Esophagus squamous epithelium (tissue), 5 donors: ENCODE data around the gene UBE2V1. TPM values are rescaled to one million over a fixed set of nuclear protein-coding genes. Genes with fewer than 3 reads are reported as not detected.

Experiments
- DNase-seq: peaks from one replicate; lab custom pipeline; 2025; lab: John Stamatoyannopoulos, UW
- H3K27ac ChIP-seq, 4 donors: fragments of 200-600 bp; sonication (generic); one replicate each; pipeline ENCODE4 v1.5.1; 2016 to 2019; ENCODE audit warnings: mild to moderate bottlenecking in 1 of 4
- H3K27me3 ChIP-seq, 4 donors: fragments of 200-600 bp; sonication (generic); 1 replicate in 3 of 4; 2 replicates in 1 of 4; pipeline versions ENCODE4 v1.5.1 to v1.6.0; 2017 to 2021; ENCODE audit warnings: antibody characterized with exemption in 1 of 4
- H3K36me3 ChIP-seq, 3 donors: fragments of 200-600 bp; sonication (generic); one replicate each; pipeline ENCODE4 v1.5.1; 2016 to 2019
- H3K4me1 ChIP-seq, 3 donors: fragments of 200-600 bp; sonication (generic); one replicate each; pipeline ENCODE4 v1.5.1; 2017 to 2019
- H3K4me3 ChIP-seq, 4 donors: fragments of 200-600 bp; sonication (generic); 1 replicate in 3 of 4; 2 replicates in 1 of 4; pipeline ENCODE4 v1.5.1; 2016 to 2019; ENCODE audit warnings: mild to moderate bottlenecking in 2 of 4, moderate library complexity in 1 of 4
- H3K9me3 ChIP-seq, 3 donors: fragments of 200-600 bp; sonication (generic); one replicate each; pipeline ENCODE4 v1.5.1; 2016 to 2019
- CTCF ChIP-seq, 6 experiments: fragments of 450-650 bp in 4 of 6; fragments of 200-600 bp in 2 of 6; sonication (generic) in 2 of 6; IDR thresholded peaks; one replicate each; pipeline ENCODE4 v1.5.1; 2016 to 2019; ENCODE audit warnings: antibody characterized with exemption in 6 of 6, mild to moderate bottlenecking in 4 of 6, moderate library complexity in 4 of 6
- POLR2A ChIP-seq, 4 donors: fragments of 450-650 bp; IDR thresholded peaks; one replicate each; pipeline ENCODE4 v1.6.1; 2017; ENCODE audit warnings: antibody characterized with exemption in 4 of 4, mild to moderate bottlenecking in 4 of 4, moderate library complexity in 3 of 4
- WGBS, 2 donors: methylation state at CpG; one replicate each; pipeline ENCODE4 v1.1.5; 2018; 5-methylcytosine and 5-hydroxymethylcytosine counted together
- intact Hi-C: fragments of 100-400 bp; cut with DNase I; formaldehyde crosslinking; loops from one replicate; pipeline ENCODE4 v1.15.0; 2022
- total RNA-seq, 4 donors: library from RNA; depleted of rRNA; stranded (reverse); fragments of >200 nt; gene quantifications; one replicate each; pipeline ENCODE4 v1.1.0, GENCODE V29; 2016
- donor health status: DM: yes; HTN: yes; CAD: no.

The UBE2V1 gene
- total RNA-seq, 4 donors from 2014 or later: 44.4 to 80.7 (median 63.4) TPM

- TF ChIP-seq CTCF (IDR thresholded peaks at IDR 0.05) (no peak), POLR2A (IDR thresholded peaks at IDR 0.05) (no peak)
- intact Hi-C loops: no loop called here
- Histone ChIP-seq H3K36me3 (no peaks in the 10 kb centered on the region), H3K4me3 (no peak overlapping the region), H3K27ac (no peak overlapping the region), H3K9me3 (no peaks in the 10 kb centered on the region), H3K4me1 (peaks cover 11 to 31% (median 24%) of the 10 kb centered on the region in 3 donors), H3K27me3 (no peaks in the 10 kb centered on the region)
- DNase-seq: no peak
- 40 to 60% methylated on average over 1 of the region's 3 CpGs for WGBS, 2 donors
Measured at GRCh38 chr20:50037123-50037522, 75.8 kb downstream of the UBE2V1 start.

- Histone ChIP-seq H3K27me3 (no peaks in the 10 kb centered on the region), H3K27ac (no peak overlapping the region), H3K4me3 (no peak overlapping the region), H3K4me1 (peaks cover 11 to 31% (median 24%) of the 10 kb centered on the region in 3 donors), H3K36me3 (no peaks in the 10 kb centered on the region), H3K9me3 (no peaks in the 10 kb centered on the region)
- WGBS, 2 donors: no CpG with 5 or more reads among the region's 3 CpGs
- intact Hi-C loops: no loop called here
- no peak for DNase-seq
- TF ChIP-seq POLR2A (IDR thresholded peaks at IDR 0.05): no peak
- TF ChIP-seq CTCF (IDR thresholded peaks at IDR 0.05): no peak
Measured at GRCh38 chr20:50036703-50037102, 76.2 kb downstream of the UBE2V1 start.

- H3K4me3 ChIP-seq: no peak overlapping the region
- TF ChIP-seq CTCF (IDR thresholded peaks at IDR 0.05): no peak
- TF ChIP-seq POLR2A (IDR thresholded peaks at IDR 0.05): no peak
- no peaks in the 10 kb centered on the region for H3K36me3 ChIP-seq
- no peaks in the 10 kb centered on the region for H3K9me3 ChIP-seq
- intact Hi-C loops: no loop called here
- 20% methylated on average over 3 of the region's 9 CpGs; no CpG with 5 or more reads in 1 of the 2 donors for whole genome bisulfite sequencing, 2 donors
- H3K4me1 ChIP-seq: peaks cover 18 to 41% (median 34%) of the 10 kb centered on the region in 3 donors
- H3K27me3 ChIP-seq: no peaks in the 10 kb centered on the region
- peak overlapping the region in 2 of 4 donors; percentile 6 to 14 for H3K27ac ChIP-seq
- no peak for DNase-seq
Measured at GRCh38 chr20:50034567-50035180, 78.3 kb downstream of the UBE2V1 start.

- Histone ChIP-seq H3K27ac (peak overlapping the region in 1 of 4 donors; percentile 21), H3K36me3 (no peaks in the 10 kb centered on the region), H3K27me3 (no peaks in the 10 kb centered on the region), H3K4me3 (no peak overlapping the region), H3K9me3 (no peaks in the 10 kb centered on the region), H3K4me1 (peaks cover 18 to 56% (median 49%) of the 10 kb centered on the region in 3 donors)
- intact Hi-C loops: no loop called here
- no peak for DNase-seq
- 85 to 86% methylated on average over 7 of the region's 9 CpGs for WGBS, 2 donors
- TF ChIP-seq CTCF (IDR thresholded peaks at IDR 0.05) (no peak), POLR2A (IDR thresholded peaks at IDR 0.05) (no peak)
Measured at GRCh38 chr20:50032955-50033666, 79.8 kb downstream of the UBE2V1 start.

Other genes starting within 250 kb of the UBE2V1 start
- 1 to 10 TPM; 3.3 to 5.6 (median 4.0) TPM for gene SPATA2, start 197.6 kb downstream of the UBE2V1 start, total RNA-seq
- gene RNF114, start 176.8 kb downstream of the UBE2V1 start, total RNA-seq: 100 to 1,000 TPM in 1 of 4 donors, 10 to 100 TPM in 3; 73.2 to 102 (median 79.7) TPM
- 1 to 10 TPM in 1 of 4 donors, under 1 TPM in 2, not detected in 1; 0.44 to 1.3 (median 0.75) TPM for gene SNAI1, start 130.2 kb downstream of the UBE2V1 start, total RNA-seq
- gene PEDS1, start 40.6 kb upstream of the UBE2V1 start, total RNA-seq: 10 to 100 TPM; 32.8 to 54.0 (median 46.7) TPM
- gene CEBPB, start 77.7 kb upstream of the UBE2V1 start, total RNA-seq: 10 to 100 TPM; 31.3 to 46.5 (median 38.2) TPM